ENCODE data around the gene ATP6AP1. TPM values are rescaled to one million over a fixed set of nuclear protein-coding genes. Genes with fewer than 3 reads are reported as not detected.

The ATP6AP1 gene
- total RNA-seq, 1 donor from 2014 or later: 52.6 TPM

DNA sequence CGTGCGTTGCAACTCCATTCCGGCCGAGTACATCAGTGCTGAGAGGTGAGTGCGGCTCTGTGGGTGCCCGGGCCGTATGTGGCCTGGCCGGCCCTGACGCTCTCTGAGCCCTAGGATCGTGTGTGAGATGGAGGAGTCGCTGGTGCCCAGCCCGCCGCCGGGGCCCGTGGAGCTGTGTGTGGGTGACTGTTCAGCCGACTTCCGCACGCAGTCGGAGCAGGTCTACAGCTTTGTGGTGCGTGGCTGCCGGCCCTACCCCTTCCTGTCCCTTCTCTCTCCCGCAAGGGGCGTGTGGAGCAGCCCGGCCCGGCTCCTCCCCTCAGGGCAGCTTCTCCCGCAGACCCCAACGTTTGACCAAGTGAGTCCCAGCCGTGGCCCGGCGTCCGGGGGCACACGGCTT is 37.6 kb downstream of the ATP6AP1 start:
- no peaks in the 10 kb centered on the region for H3K4me1 ChIP-seq
- DNase-seq (ENCODE audit: low spot score in 2 of 2): no peak
- peaks cover 59 to 63% of the 10 kb centered on the region in 2 donors for H3K36me3 ChIP-seq
- H3K27me3 ChIP-seq: no peaks in the 10 kb centered on the region
- no peaks in the 10 kb centered on the region for H3K9me3 ChIP-seq
- intact Hi-C loops (cut with DNase I): no loop called here
- no peak overlapping the region for H3K27ac ChIP-seq
- TF ChIP-seq, protein P1, sequence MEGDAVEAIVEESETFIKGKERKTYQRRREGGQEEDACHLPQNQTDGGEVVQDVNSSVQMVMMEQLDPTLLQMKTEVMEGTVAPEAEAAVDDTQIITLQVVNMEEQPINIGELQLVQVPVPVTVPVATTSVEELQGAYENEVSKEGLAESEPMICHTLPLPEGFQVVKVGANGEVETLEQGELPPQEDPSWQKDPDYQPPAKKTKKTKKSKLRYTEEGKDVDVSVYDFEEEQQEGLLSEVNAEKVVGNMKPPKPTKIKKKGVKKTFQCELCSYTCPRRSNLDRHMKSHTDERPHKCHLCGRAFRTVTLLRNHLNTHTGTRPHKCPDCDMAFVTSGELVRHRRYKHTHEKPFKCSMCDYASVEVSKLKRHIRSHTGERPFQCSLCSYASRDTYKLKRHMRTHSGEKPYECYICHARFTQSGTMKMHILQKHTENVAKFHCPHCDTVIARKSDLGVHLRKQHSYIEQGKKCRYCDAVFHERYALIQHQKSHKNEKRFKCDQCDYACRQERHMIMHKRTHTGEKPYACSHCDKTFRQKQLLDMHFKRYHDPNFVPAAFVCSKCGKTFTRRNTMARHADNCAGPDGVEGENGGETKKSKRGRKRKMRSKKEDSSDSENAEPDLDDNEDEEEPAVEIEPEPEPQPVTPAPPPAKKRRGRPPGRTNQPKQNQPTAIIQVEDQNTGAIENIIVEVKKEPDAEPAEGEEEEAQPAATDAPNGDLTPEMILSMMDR (IDR thresholded peaks at IDR 0.05): no peak
- no peak overlapping the region for H3K4me3 ChIP-seq

DNA sequence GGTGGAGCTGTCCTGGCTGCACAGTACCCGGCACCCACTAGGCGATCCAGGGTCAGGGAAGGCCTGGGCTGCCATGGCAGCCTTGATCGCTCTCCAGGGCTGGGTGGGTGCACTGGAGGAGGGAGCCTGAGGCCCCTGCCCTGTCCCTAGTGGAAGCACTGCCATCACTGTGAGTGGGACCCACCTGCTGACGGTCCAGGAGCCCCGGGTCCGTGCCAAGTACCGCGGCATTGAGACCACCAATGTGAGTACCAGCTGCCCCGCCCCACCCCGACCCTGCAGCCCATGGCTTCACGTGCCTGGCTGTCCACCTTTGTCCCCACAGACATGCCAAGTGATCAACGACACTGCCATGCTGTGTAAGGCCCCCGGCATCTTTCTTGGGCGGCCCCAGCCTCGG is 38.4 kb downstream of the ATP6AP1 start:
- no peaks in the 10 kb centered on the region for H3K4me1 ChIP-seq
- no peak for DNase-seq (ENCODE audit: low spot score in 2 of 2)
- H3K4me3 ChIP-seq: no peak overlapping the region
- no peaks in the 10 kb centered on the region for H3K9me3 ChIP-seq
- intact Hi-C loops (cut with DNase I): no loop called here
- no peak overlapping the region for H3K27ac ChIP-seq
- TF ChIP-seq, protein P1 (IDR thresholded peaks at IDR 0.05): no peak
- H3K36me3 ChIP-seq: peaks cover 59 to 67% of the 10 kb centered on the region in 2 donors
- no peaks in the 10 kb centered on the region for H3K27me3 ChIP-seq

DNA sequence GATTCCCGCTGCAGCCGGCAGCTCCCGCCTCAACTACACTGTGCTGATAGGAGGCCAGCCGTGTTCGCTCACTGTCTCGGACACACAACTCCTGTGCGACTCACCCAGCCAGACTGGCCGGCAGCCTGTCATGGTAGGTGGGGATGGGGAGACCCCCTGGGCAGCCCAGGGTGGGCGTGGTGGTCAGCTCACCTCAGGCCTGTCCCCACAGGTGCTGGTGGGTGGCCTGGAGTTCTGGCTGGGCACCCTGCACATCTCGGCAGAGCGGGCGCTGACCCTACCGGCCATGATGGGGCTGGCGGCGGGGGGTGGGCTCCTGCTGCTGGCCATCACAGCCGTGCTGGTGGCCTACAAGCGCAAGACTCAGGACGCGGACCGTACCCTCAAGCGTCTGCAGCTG is 39.1 kb downstream of the ATP6AP1 start:
- Histone ChIP-seq H3K9me3 (no peaks in the 10 kb centered on the region), H3K27ac (no peak overlapping the region), H3K4me1 (no peaks in the 10 kb centered on the region), H3K27me3 (no peaks in the 10 kb centered on the region), H3K4me3 (no peak overlapping the region), H3K36me3 (peaks cover 59 to 67% of the 10 kb centered on the region in 2 donors)
- intact Hi-C loops (cut with DNase I): no loop called here
- no peak for DNase-seq (ENCODE audit: low spot score in 2 of 2)
- TF ChIP-seq, protein P1 (IDR thresholded peaks at IDR 0.05): no peak

DNA sequence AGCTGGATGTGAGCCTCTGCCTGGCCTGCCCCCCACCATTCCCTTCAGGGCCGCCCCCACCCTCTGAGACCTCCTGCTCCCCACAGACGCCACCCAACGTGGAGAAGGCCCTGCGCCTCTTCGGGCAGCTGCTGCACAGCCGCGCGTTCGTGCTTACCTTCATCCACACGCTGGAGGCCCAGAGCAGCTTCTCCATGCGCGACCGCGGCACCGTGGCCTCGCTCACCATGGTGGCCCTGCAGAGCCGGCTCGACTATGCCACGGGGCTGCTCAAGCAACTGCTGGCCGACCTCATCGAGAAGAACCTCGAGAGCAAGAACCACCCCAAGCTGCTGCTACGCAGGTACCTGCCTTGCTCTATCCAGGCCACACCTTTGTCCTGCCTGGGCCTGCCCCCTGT is 39.7 kb downstream of the ATP6AP1 start:
- no peak for DNase-seq (ENCODE audit: low spot score in 2 of 2)
- TF ChIP-seq, protein P1 (IDR thresholded peaks at IDR 0.05): no peak
- Histone ChIP-seq H3K9me3 (no peaks in the 10 kb centered on the region), H3K36me3 (peaks cover 65 to 67% of the 10 kb centered on the region in 2 donors), H3K4me3 (no peak overlapping the region), H3K27me3 (no peaks in the 10 kb centered on the region), H3K4me1 (no peaks in the 10 kb centered on the region), H3K27ac (no peak overlapping the region)
- intact Hi-C loops (cut with DNase I): no loop called here

DNA sequence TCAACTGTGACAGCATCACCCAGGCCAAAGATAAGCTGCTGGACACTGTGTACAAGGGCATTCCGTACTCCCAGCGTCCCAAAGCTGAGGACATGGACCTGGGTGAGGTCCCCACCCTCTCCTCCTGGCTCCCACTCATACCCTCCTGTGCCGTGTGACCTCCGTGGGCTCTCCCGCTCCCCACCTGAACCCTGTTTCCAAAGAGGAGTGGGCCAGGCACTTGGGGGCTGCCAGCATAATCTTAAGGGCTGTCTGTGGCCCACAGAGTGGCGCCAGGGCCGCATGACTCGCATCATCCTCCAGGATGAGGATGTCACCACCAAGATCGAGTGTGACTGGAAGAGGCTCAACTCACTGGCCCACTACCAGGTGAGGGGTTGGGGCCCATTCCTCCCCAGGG is 40.6 kb downstream of the ATP6AP1 start:
- Histone ChIP-seq H3K27me3 (no peaks in the 10 kb centered on the region), H3K36me3 (peaks cover 57 to 61% of the 10 kb centered on the region in 2 donors), H3K27ac (no peak overlapping the region), H3K4me1 (no peaks in the 10 kb centered on the region), H3K9me3 (no peaks in the 10 kb centered on the region), H3K4me3 (no peak overlapping the region)
- no peak for DNase-seq (ENCODE audit: low spot score in 2 of 2)
- intact Hi-C loops (cut with DNase I): no loop called here
- TF ChIP-seq, protein P1 (IDR thresholded peaks at IDR 0.05): no peak

DNA sequence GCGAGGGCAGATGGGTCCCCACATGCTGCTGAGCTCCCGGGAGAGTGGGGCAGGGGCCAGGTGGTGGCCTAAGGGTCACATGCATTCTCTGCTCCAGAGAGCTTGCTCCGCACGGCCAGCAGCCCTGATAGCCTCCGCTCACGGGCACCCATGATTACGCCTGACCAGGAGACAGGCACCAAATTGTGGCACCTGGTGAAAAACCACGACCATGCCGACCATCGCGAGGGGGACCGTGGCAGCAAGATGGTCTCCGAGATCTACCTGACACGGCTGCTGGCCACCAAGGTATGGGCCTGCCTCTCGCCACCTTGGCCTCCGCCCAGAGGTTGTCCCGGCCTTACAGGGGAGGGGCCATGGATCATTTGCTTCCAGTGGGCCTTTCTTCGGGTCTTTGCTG is 41.4 kb downstream of the ATP6AP1 start:
- Histone ChIP-seq H3K9me3 (no peaks in the 10 kb centered on the region), H3K4me1 (no peaks in the 10 kb centered on the region), H3K27ac (no peak overlapping the region), H3K36me3 (peaks cover 51 to 58% of the 10 kb centered on the region in 2 donors), H3K27me3 (no peaks in the 10 kb centered on the region), H3K4me3 (no peak overlapping the region)
- intact Hi-C loops (cut with DNase I): no loop called here
- TF ChIP-seq, protein P1 (IDR thresholded peaks at IDR 0.05): no peak
- no peak for DNase-seq (ENCODE audit: low spot score in 2 of 2)

Data from ascending aorta (tissue), 2 donors.